RCC 7860 (cell line): Measurements from ENCODE around the gene SIRT3.
"Not testable (repeated sequence)": the region's sequence is repeated elsewhere in the genome, so short reads cannot be mapped to it uniquely, and the experiment has no call there.

Experiments
- DNase-seq: peaks from one replicate; pipeline ENCODE4 v3.0.0-alpha.2; 2015; ENCODE audit warnings: low spot score
- FAIRE-seq: peaks from 2 replicates; lab custom pipeline; 2012; peaks lifted over from hg19 to GRCh38; lab: Jason Lieb, UNC

SIRT3 gene

GRCh38 chr11:244376-244775, 8.2 kb upstream of the SIRT3 start:
- DNase-seq, result no peak
- FAIRE-seq, result no peak

- no peak for FAIRE-seq
Observed at GRCh38 chr11:241634-242033, 5.5 kb upstream of the SIRT3 start.

GRCh38 chr11:240315-240714, 4.2 kb upstream of the SIRT3 start:
- DNase-seq, result no peak
- no peak for FAIRE-seq

More at GRCh38 chr11:241634-242033, 5.5 kb upstream of the SIRT3 start:
- no peak for DNase-seq

GRCh38 chr11:238346-238745, 2.2 kb upstream of the SIRT3 start:
- not testable (repeated sequence) for DNase-seq, FAIRE-seq

GRCh38 chr11:236774-237767, 929 bp upstream of the SIRT3 start, which contains the start of gene PSMD13:
Gene PSMD13 (plus strand): TSS chr11:236976. CDS start chr11:237050, 74 bp downstream.
- DNase-seq (peak; percentile 46), FAIRE-seq (no peak)

GRCh38 chr11:235609-235996, 539 bp downstream of the SIRT3 start:
- no peak for FAIRE-seq

GRCh38 chr11:235180-235579, 962 bp downstream of the SIRT3 start:
- FAIRE-seq (no peak), DNase-seq (no peak)

More at GRCh38 chr11:235609-235996, 539 bp downstream of the SIRT3 start:
- DNase-seq, result no peak

GRCh38 chr11:232783-233565, 3.2 kb downstream of the SIRT3 start:
- FAIRE-seq (no peak), DNase-seq (no peak)

GRCh38 chr11:230431-230830, 5.7 kb downstream of the SIRT3 start:
- no peak for FAIRE-seq
- no peak for DNase-seq

- no peak for FAIRE-seq
Observed at GRCh38 chr11:227824-228379, 8.2 kb downstream of the SIRT3 start.

GRCh38 chr11:225734-226453, 10.2 kb downstream of the SIRT3 start:
- FAIRE-seq (no peak), DNase-seq (no peak)

More at GRCh38 chr11:227824-228379, 8.2 kb downstream of the SIRT3 start:
- DNase-seq, result no peak

- FAIRE-seq, result no peak
- DNase-seq, result no peak
Observed at GRCh38 chr11:224424-224823, 11.7 kb downstream of the SIRT3 start.

- FAIRE-seq, result no peak
- DNase-seq, result no peak
Observed at GRCh38 chr11:223884-224283, 12.3 kb downstream of the SIRT3 start.

- FAIRE-seq (no peak), DNase-seq (no peak)
Observed at GRCh38 chr11:223026-223789, 12.9 kb downstream of the SIRT3 start.

- FAIRE-seq (no peak), DNase-seq (no peak)
Observed at GRCh38 chr11:221998-222789, 13.9 kb downstream of the SIRT3 start.

- FAIRE-seq (no peak), DNase-seq (no peak)
Observed at GRCh38 chr11:221539-221938, 14.6 kb downstream of the SIRT3 start.

GRCh38 chr11:220641-221215, 15.4 kb downstream of the SIRT3 start:
- not testable (repeated sequence) for FAIRE-seq, DNase-seq

- FAIRE-seq, result no peak
- DNase-seq, result no peak
Observed at GRCh38 chr11:218815-219593, 17.1 kb downstream of the SIRT3 start.
